NCI-H1694 treated with DMSO at 0.1 percent for 48 hours (cell line): ENCODE data around the gene NRXN3.
"Not testable (repeated sequence)": the region's sequence is repeated elsewhere in the genome, so short reads cannot be mapped to it uniquely, and the experiment has no call there.

ENCODE experiments used
- DNase-seq: peaks from one replicate; lab custom pipeline; 2025; lab: John Stamatoyannopoulos, UW

NRXN3 gene

DNA sequence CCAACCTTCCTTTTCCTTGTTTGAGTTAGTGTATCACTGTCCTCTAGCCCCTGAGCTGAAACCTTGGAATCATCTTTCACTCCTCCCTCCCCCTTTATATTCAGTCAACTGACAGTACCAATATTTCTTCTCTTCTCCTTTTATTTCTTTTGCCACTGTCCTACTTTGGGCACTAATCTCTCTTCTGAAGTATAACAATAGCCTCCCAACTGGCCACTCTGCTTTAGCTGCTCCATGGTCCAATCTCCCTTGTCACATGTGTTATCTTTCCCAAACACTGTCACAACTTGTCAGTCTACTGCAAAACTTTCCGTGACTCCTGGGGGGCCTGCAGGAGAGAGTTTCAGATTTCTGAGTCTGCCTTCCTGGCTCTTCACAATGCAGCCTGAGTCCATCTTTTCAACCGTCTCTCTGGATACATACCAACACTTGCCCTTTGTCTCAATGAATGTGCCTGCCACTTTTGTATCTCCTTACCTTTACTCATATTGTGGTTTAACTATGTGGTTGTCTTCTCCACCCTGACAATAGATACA, 1570.0 kb downstream of the NRXN3 start:
- DNase-seq, result no peak

DNA sequence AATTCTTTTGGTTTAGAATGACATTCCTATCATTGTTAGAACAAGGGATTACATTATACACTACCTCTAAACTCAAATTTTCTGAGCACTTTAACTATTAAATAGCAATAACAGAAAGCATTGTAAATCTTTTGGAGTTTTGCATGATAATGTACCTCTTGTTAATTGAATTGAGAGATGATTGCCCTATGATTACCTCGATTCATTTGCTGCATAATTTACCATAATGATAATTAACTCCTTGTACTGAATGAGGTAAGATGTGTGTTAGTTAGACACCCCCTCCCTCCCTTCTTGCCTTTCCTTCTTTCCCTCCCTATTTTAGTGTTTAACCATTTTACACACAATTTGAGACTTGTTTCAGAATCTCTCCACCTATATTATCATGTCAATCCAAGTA, 1572.0 kb downstream of the NRXN3 start:
- no peak for DNase-seq

DNA sequence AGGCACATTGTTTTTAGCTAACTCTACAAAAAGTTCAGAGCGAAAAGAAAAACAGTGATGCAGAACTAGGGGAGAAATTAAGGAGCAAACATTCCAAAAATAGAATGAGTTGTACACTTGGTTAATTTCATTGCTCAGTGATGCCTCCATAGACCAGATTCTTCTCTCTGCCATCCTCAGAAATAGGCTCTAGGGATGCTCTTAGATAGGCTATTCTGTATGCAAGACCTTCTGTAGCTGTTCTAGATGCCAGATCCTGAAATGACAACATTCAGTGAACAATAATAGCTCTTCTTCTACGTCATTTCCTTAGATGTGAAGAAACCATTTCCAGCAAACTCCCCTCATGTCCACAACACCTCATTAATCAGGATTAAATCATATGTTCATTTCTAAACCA, 1574.9 kb downstream of the NRXN3 start:
- no peak for DNase-seq

DNA sequence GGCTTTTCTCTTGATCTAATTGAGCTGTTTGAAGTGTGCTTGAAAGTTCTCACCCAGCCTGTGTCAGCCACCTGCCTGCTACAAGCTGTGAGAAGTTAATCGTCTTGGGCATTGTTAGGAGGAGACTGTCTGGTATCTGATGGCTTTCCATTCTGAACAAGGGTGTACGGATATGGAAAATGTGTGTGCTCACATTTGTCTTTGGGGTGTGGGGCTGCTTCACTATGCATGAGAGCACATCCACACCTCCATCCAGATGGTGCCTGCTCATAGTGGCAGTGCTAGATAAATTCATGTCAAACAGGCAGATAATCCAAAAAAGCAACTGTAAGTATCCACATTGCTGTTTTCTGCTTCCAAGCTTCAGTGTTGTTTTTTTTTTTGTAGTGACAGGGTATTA, 1578.9 kb downstream of the NRXN3 start:
- DNase-seq, result peak; percentile 97

DNA sequence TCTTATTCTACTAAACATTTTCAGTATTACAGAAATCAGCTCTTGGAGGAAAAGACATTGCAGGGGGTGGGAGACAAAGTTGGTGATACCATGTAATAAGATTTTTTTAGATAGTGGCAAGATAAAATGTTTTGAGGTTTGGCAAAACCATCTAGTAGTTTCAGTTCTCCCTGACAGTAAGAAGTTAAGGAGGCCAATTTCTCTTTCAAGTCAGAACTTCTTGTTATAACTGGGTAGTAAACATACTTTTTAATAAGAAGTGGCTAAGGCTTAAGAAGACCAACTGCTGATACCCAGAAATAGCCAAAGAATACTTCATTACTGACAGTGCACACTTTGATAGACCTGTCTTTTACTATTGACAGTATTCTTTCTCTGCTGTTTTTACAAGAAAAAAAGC, 1588.8 kb downstream of the NRXN3 start:
- DNase-seq, result no peak

DNA sequence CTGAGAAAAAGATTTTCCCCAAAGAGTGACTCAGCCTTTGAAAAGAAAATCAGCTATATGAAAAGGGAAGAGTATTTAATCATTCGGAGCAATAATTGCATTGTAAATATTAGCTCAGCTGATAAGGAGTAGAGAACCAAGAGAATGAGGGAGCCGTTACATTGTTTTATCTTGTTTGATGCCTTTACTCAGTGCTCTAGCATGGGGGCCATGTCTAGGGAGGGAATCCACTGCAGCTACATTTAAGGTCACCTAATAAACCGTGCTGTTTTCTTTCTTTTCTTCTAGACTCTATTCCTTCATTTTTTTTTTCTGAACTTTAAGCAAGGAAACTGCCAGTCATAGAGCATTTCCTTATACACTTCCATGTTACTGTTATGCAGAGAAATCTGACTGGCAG, 1594.2 kb downstream of the NRXN3 start:
- no peak for DNase-seq

DNA sequence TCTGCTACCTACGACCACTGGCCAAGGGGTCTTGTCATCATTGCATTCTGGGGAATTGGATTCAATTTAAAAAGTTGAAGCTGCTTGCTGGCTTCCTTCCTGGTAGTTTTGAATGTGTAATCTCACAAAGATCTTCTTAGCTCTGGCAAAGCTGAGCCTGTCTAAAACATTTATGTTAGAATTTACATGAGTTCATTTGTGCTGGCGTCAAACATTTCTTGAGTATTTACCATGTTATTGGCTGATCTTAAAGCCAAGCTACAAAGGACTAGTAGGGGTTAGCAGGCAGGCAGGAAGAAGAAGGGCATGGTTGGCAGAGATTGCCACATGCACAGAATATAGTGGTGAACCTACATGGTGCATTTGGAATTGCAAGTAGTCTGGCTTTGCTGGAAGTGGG, 1596.3 kb downstream of the NRXN3 start:
- DNase-seq, result no peak

DNA sequence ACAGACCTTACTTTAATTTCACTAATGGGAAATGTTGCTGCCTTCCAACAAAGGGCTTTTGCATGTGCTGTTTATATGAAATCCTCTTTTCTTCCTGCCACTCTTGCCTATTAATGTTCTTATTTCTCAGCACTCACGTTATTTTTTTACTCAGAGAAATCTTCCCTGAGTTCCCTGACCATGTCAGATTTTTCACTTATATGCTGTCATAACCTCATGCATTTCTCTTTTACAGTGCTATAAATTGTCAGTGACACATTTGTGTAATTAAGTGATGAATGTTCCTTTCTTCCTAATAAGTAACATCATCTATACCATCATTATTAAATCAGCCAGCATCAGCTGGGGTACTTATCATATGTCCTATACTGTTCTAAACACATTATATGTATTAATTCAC, 1597.1 kb downstream of the NRXN3 start:
- no peak for DNase-seq

DNA sequence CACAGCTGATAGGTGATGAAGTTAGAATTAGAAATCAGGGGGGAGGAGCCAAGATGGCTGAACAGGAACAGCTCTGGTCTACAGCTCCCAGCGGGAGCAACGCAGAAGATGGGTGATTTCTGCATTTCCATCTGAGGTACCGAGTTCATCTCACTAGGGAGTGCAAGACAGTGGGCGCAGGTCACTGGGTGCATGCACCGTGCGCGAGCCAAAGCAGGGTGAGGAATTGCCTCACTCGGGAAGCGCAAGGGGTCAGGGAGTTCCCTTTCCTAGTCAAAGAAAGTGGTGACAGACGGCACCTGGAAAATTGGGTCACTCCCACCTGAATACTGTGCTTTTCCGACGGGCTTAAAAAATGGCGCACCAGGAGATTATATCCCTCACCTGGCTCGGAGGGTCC, 1597.5 kb downstream of the NRXN3 start:
- DNase-seq, result not testable (repeated sequence)

DNA sequence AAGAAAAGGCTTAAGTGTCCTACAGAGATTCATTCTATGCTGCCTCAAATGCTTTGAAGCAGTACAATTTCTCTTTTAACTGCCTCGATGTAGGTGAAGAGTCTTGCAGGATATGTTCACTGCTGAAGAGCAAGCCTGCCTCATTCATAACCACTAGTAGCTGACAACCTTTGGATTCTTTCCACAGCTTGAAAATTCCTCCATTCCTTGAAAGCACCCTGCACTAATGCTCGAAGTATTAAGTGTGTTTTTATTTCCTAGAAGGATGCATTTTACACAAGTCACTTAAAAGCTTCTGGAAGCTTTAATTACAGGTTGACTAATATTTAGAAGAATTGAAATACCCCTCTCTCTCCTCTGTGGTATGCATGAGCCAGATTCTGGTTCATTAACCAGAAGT, 1611.7 kb downstream of the NRXN3 start:
- DNase-seq, result no peak

DNA sequence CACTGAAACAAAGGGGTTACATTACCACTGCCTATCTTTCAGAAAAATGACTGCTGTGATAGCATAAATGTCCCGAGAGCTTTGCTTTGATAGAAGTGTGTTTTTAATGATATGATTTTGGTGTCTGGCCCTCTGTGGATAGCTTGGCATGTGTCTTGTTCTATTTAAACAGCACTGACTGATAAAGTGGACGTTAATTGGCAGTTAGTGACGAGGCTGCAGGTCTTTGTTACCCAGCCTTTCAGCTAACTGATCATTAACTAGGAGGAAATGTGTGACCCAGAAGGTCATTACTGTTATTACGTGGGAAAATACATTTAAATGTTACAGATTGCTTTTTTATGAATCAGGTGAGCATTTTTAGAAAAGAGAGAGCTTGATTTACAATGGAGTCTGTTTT, 1612.9 kb downstream of the NRXN3 start:
- no peak for DNase-seq

DNA sequence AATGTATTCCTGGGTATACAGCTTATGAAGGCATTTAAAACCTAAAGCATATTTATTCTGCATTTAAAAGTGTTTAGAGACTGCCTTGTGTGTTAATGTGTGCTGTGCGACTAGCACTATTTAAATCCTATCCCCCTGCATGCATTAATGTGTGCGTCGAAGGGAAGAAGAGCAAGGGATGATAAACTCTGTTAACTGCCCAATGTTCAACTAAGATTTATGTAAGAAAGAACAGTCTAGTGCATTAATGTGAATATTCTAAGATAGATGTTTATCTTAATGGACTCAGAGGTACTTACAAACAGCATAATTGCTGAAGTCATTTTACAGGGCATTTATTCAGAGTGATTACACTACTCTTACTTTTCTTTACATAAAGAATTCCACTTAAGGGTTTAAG, 1616.3 kb downstream of the NRXN3 start:
- no peak for DNase-seq

DNA sequence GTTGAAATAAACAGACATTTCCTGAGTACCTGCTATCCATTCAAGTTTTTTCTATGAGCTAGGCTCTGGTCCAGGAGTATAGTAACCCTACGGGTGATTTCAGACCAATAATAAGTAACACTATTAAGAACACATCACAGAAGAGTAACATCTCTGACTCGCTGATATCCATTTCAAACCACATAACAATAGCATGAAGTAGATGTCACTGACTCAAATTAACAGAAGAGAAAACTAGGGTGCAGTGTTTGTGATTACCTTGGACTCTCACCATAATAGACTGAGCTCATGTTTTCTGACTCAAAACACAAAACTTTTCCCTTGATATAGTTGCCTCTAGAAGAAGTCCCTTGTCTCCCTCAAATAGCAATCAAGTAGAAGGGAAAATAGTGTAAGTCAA, 1618.2 kb downstream of the NRXN3 start:
- no peak for DNase-seq

DNA sequence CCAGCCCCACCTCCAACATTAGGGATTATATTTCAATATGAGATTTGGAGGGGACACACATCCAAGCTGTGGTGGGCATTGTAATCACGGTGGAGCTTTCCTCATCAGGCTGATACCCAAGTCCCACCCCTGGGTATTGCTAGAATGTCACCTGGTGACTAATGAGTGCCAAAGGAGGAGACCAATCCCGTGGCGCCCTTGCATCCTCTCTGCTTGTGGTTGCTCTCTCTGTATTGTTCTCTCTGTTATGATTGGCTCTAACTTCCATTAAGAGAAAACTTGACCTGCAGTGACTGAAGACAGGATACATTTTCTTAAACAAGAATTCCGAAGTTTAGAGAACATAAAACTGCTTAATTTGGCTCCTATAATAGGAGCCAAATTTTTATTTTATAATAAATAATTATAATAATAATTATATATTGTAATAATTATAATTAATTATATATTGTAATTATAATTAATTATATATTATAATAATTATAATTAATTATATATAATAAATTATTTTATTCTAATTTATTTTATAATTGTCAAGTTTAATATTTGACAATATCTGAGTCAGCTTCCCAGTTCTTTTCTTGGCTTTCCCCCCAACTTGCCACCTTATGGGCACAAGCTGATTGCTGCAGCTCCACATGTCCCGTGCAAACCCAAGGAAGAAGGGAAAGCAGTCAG, 1621.0 kb downstream of the NRXN3 start:
- no peak for DNase-seq

DNA sequence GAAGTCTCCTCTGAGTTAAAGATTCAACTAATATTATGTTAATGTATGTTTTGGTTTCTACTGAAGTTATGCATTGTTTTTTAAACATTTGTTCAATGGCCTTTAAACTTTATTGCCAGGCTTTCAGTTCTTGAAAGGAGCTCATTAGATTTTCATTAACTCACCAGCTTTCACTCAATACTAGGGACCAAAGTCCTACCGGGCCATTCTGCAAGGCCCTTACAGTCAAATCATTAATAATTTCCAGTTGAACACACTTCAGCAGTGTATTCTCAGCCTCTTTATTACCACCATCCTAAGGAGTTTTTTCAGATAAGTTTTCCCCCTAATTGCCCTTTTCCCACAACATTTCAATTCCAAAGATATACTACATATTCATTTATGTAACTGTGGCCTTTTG, 1631.9 kb downstream of the NRXN3 start:
- DNase-seq, result no peak

DNA sequence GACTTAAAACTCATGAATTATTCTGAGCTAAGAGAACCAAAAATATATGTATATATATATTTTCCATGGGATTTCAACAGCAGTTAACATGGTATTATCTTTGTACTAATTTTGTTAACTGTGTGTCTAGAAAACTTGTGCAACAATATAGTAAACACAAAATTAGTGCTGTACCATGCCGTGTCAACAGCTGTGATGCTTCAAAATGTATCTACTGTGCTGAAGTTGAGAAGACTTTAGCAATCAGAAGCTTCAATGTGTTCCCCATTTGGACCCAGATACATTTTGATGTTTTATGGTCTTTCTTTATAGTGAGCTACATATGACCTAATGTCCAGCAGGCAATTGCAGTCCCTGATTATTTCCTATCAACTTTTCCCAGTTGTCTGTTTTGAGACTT, 1635.5 kb downstream of the NRXN3 start:
- no peak for DNase-seq

DNA sequence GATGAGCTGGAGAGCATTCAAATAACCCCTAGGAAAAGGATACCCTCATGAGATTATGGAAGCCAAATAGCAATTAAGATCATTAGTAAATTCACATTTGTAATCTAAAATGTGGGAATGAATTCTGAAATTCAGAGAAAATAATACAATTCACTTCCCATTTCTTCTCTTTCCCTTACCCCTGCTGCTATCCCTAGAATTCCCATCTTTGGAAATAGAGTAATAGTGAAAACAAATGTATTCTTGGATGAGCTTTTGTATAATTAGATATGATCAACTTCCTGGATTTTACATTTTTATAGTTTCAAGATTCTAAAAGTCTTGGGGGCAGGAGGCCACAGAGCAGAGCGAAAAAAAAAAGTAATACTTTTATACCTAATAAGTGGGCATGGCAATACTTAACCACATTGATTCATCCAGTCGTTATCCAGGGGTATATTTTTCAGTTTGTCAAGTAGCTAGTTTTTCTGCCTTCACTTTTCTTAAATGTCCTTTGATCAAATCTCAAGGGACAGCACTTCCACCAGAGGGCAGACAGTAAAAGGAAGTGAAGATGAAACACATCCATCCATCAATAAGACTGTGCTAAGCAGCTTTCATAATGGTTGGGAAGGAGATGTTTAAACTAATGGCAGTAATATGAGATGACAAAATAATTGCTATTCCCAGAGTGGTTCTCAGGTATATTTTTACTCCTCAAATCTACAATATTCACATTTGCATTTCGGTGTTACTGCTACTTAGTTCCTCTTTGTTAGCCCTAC, 1639.9 kb downstream of the NRXN3 start:
- DNase-seq, result peak; percentile 34

DNA sequence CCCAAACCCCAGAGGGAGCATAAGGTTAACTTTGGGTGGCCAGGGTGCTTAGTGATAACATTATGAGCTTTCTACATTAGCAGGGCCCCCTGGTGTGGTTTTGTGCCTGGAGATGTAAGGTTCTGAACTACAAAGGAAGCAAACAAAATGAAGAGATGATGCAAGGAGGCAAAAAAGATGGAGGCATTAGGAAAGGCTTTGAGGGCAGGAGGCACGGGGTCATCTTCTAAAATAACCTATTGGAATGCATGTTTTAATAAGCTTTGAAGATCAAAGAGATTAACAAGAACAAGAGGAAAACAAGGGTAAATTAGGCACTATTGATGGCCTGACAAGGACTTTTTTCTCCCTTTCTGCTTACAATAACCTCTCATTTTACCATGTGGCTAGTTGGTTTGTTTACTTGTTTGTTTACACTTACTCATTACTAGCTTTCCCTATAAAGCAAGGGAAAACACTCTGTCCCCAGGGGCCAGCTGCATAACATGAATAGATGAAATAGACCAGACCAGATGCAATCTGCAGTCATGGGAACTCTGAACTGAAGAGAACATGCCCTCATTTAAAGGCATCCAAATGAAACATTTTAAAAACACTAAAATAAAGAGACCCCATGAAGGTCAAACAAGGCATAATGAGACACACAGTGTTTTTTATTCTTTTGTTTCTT, 1650.8 kb downstream of the NRXN3 start:
- DNase-seq, result peak; percentile 63

DNA sequence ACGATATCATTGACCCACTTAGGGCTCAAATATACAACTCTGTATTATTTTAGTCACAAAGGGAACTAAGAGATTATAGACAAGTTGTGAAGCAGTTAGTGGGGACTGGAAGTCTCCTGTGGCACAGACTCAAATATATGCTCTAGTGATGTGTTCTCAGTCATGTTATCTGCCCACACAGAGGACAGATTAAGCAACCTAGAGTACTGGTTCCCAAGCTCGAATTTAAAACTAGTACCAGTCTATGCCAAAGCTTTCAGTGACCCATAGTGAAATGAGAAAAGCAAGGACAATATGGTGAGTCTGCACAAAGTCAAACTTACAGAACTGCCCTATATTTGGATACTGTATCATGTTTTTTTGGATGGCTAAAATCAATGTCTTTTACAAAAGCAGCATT, 1651.9 kb downstream of the NRXN3 start:
- no peak for DNase-seq

DNA sequence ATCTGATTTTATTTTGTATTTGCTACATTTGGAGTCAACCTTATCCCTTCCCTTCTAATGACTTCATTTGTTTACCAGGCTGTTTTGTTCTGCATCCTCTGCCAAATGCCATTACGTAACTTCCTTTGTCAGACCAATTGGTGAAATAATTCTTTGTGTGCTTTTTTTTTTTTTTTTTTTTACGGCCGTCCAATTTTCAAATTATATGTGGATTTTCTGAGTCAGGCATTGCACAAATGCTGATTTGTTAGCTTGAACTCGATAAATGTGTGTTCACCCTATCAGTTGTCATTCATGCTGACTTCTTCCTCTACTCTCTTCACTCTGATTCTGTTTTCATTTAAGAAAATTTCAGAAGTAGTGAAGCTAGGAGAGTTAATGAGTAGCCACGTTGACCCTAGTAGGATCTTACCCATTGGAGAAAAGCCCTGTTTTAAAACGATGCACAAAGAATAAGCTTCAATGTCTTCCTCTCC, 1654.9 kb downstream of the NRXN3 start:
- peak; percentile 64 for DNase-seq

DNA sequence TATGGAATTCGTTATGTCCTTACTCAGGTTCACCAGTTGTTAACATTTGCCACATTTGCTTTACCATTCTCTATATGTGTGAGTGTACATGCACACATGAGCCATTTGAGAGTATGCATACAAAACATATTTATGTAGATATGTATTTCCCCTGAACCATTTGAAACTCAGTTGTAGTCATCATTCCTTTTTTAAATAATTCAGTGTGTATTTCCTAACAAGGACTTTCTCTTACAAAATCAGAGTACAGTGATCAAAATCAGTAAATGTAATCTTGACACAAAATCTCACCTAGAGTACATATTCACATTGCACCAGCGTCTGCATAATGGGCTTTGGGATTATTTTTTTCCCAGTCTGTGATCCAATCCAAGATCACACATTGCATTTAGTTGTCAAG, 1656.2 kb downstream of the NRXN3 start:
- DNase-seq, result no peak

DNA sequence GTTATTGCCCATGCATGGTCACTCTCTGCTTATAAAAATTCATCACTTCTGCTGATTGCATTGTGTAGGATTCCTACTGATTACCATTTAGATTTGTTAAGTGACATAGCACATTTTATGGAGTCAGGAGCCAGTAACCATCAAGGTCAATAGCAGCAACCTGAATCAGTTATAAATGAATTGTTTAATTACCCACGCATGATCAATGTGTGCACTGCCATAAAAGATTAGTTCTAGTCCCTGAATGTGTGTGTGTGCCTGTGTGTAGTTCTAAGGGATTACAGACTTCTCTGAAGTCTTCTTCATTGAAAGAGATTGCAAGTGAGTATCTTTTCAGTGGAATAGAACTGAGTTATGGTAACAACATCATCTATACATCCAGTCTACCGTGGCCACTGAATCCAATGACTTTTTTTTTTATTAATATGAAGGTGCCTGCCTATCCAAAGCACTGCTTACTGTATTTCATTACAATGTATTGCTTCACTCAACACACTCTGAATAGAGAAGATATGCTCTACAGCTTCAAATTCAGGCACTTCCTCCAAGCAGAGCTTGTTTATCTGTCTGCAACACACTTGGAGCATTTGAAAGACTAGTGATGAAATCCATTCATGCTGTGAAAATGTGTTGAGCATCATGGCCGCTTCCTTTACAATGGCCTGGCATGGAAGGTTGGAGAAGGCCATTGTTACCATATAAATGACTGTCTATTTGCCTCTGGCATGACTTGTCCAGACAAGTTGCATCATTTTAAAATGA, 1659.4 kb downstream of the NRXN3 start:
- no peak for DNase-seq
